H9 (cell line): ENCODE data around the gene GATAD1. TPM values are rescaled to one million over a fixed set of nuclear protein-coding genes. Genes with fewer than 3 reads are reported as not detected.

Experiments
- DNase-seq: peaks from one replicate; pipeline ENCODE4 v3.0.0-alpha.2; 2017
- H2AFZ ChIP-seq: one replicate; pipeline ENCODE4 v1.6.1; 2013; ENCODE audit warnings: mild to moderate bottlenecking, low read length, control low read depth, moderate library complexity
- H2AK5ac ChIP-seq: 2 replicates; pipeline ENCODE4 v1.6.1; 2013; ENCODE audit warnings: low read length, control low read depth, mixed read lengths; ENCODE audit not compliant: insufficient read length
- H2BK120ac ChIP-seq: one replicate; pipeline ENCODE4 v1.6.1; 2013; ENCODE audit warnings: low read depth, mild to moderate bottlenecking, low read length, control low read depth, inconsistent platforms; ENCODE audit not compliant: poor library complexity, severe bottlenecking
- H2BK12ac ChIP-seq: 2 replicates; pipeline ENCODE4 v1.6.1; 2013; ENCODE audit warnings: low read length, control low read depth, mixed read lengths, low read depth; ENCODE audit not compliant: insufficient read length
- H2BK15ac ChIP-seq: 2 replicates; pipeline ENCODE4 v1.6.1; 2013; ENCODE audit warnings: low read depth, low read length, control low read depth
- H2BK20ac ChIP-seq: one replicate; pipeline ENCODE4 v1.6.1; 2013; ENCODE audit warnings: low read depth, mild to moderate bottlenecking, low read length, control low read depth, inconsistent platforms; ENCODE audit not compliant: poor library complexity, severe bottlenecking
- H2BK5ac ChIP-seq: 2 replicates; pipeline ENCODE4 v1.6.1; 2013; ENCODE audit warnings: low read length, control low read depth, mixed read lengths; ENCODE audit not compliant: insufficient read length
- H3K14ac ChIP-seq: 2 replicates; pipeline ENCODE4 v1.6.1; 2013; ENCODE audit warnings: low read length, control low read depth; ENCODE audit not compliant: insufficient read depth
- H3K18ac ChIP-seq: 2 replicates; pipeline ENCODE4 v1.6.1; 2013; ENCODE audit warnings: low read depth, mild to moderate bottlenecking, mixed read lengths, low read length, control low read depth; ENCODE audit not compliant: insufficient read length
- H3K23ac ChIP-seq: 2 replicates; pipeline ENCODE4 v1.6.1; 2013; ENCODE audit warnings: low read length, control low read depth, mixed read lengths, low read depth; ENCODE audit not compliant: insufficient read length
- H3K23me2 ChIP-seq: 2 replicates; pipeline ENCODE4 v1.6.1; 2013; ENCODE audit warnings: low read depth, mild to moderate bottlenecking, mixed read lengths, low read length, control low read depth; ENCODE audit not compliant: insufficient read length, poor library complexity, severe bottlenecking
- H3K27ac ChIP-seq: 2 replicates; pipeline ENCODE4 v1.5.1; 2013; ENCODE audit warnings: low read length, control low read depth, mixed read lengths, low read depth; ENCODE audit not compliant: insufficient read length
- H3K27me3 ChIP-seq: 2 replicates; pipeline ENCODE4 v1.6.1; 2013; ENCODE audit warnings: low read length, control low read depth, inconsistent platforms; ENCODE audit not compliant: insufficient read depth
- H3K4ac ChIP-seq: 2 replicates; pipeline ENCODE4 v1.6.1; 2013; ENCODE audit warnings: low read depth, mild to moderate bottlenecking, control low read depth, inconsistent platforms, low read length, moderate library complexity
- H3K4me1 ChIP-seq: 2 replicates; pipeline ENCODE4 v1.6.1; 2013; ENCODE audit warnings: low read length, control low read depth, inconsistent platforms; ENCODE audit not compliant: insufficient read depth
- H3K4me2 ChIP-seq: 2 replicates; pipeline ENCODE4 v1.6.1; 2013; ENCODE audit warnings: low read length, control low read depth, mixed read lengths; ENCODE audit not compliant: insufficient read length, insufficient read depth
- H3K56ac ChIP-seq: 2 replicates; pipeline ENCODE4 v1.6.1; 2013; ENCODE audit warnings: low read depth, mild to moderate bottlenecking, mixed read lengths, low read length, control low read depth; ENCODE audit not compliant: insufficient read length
- H3K79me1 ChIP-seq: 2 replicates; pipeline ENCODE4 v1.6.1; 2013; ENCODE audit warnings: low read depth, mild to moderate bottlenecking, moderate library complexity, low read length, control low read depth, inconsistent platforms; ENCODE audit not compliant: insufficient read depth, poor library complexity, severe bottlenecking
- H3K79me2 ChIP-seq: 2 replicates; pipeline ENCODE4 v1.6.1; 2013; ENCODE audit warnings: low read length, control low read depth, inconsistent platforms; ENCODE audit not compliant: insufficient read depth
- H3K9ac ChIP-seq: 2 replicates; pipeline ENCODE4 v1.6.1; 2013; ENCODE audit warnings: low read length, control low read depth, mixed read lengths; ENCODE audit not compliant: insufficient read length; ENCODE audit errors: extremely low read depth
- H3K9me3 ChIP-seq: one replicate; pipeline ENCODE4 v1.6.1; 2013; ENCODE audit warnings: low read depth, low read length, inconsistent platforms; ENCODE audit not compliant: control insufficient read depth
- H3T11ph ChIP-seq: one replicate; pipeline ENCODE4 v1.6.1; 2013; ENCODE audit warnings: mild to moderate bottlenecking, low read length, control low read depth, inconsistent platforms
- H4K20me1 ChIP-seq: one replicate; pipeline ENCODE4 v1.6.1; 2013; ENCODE audit not compliant: control insufficient read depth, insufficient read length, insufficient read depth
- H4K5ac ChIP-seq: 2 replicates; pipeline ENCODE4 v1.6.1; 2013; ENCODE audit warnings: low read depth, mild to moderate bottlenecking, mixed read lengths, low read length, control low read depth; ENCODE audit not compliant: insufficient read length
- H4K8ac ChIP-seq: replicated peaks from 2 replicates; pipeline ENCODE4 v1.6.1; 2013; ENCODE audit warnings: low read length, control low read depth, mixed read lengths, low read depth; ENCODE audit not compliant: insufficient read length
- H4K91ac ChIP-seq: 2 replicates; pipeline ENCODE4 v1.6.1; 2013; ENCODE audit warnings: low read depth, mild to moderate bottlenecking, moderate library complexity, mixed read lengths, low read length, control low read depth; ENCODE audit not compliant: insufficient read length
- H3K27ac Mint-ChIP-seq, 3 experiments: 2 replicates in 2 of 3; 3 replicates in 1 of 3; pipeline ENCODE4 v1.8.0; 2020 to 2021; ENCODE audit warnings: mixed read lengths in 3 of 3, mild to moderate bottlenecking in 1 of 3, moderate library complexity in 1 of 3
- H3K27me3 Mint-ChIP-seq: 2 replicates; pipeline ENCODE4 v1.8.0; 2021; ENCODE audit warnings: low read depth, mild to moderate bottlenecking, moderate library complexity, mixed read lengths
- H3K36me3 Mint-ChIP-seq, 3 experiments: 2 replicates in 2 of 3; 3 replicates in 1 of 3; pipeline ENCODE4 v1.8.0; 2020 to 2021; ENCODE audit warnings: low read depth in 3 of 3, mixed read lengths in 3 of 3; ENCODE audit not compliant: insufficient read depth in 1 of 3
- H3K4me1 Mint-ChIP-seq, 2 experiments: 2 replicates each; pipeline ENCODE4 v1.8.0; 2020; ENCODE audit warnings: mixed read lengths in 2 of 2
- H3K4me3 Mint-ChIP-seq, 2 experiments: 2 replicates in 1 of 2; 3 replicates in 1 of 2; pipeline ENCODE4 v1.8.0; 2020 to 2021; ENCODE audit warnings: mild to moderate bottlenecking in 2 of 2, mixed read lengths in 2 of 2, moderate library complexity in 1 of 2
- H3K9me3 Mint-ChIP-seq, 2 experiments: 2 replicates in 1 of 2; 3 replicates in 1 of 2; pipeline ENCODE4 v1.8.0; 2020; ENCODE audit warnings: mild to moderate bottlenecking in 2 of 2, mixed read lengths in 2 of 2, moderate library complexity in 1 of 2
- WGBS: extraction: QIAGEN DNeasy Blood & Tissue Kit; methylation state at CpG from one replicate; pipeline ENCODE4 v1.1.7; 2013; ENCODE audit warnings: missing lambda C conversion rate, low lambda C conversion rate, mixed read lengths; ENCODE audit not compliant: insufficient read length; ENCODE audit errors: extremely low coverage; 5-methylcytosine and 5-hydroxymethylcytosine counted together
- total RNA-seq: library from RNA; stranded (reverse); gene quantifications from 2 replicates; pipeline ENCODE4 v1.2.1, GENCODE V29; 2021
- TF ChIP-seq, protein P1 (sequence below): fragments of 200-600 bp; sonication (generic); conservative IDR thresholded peaks from 3 replicates; pipeline ENCODE4 v1.8.0; 2021; ENCODE audit warnings: antibody characterized with exemption, mild to moderate bottlenecking

Gene GATAD1
- total RNA-seq, 1 experiment from 2014 or later = 36.5 TPM

DNA sequence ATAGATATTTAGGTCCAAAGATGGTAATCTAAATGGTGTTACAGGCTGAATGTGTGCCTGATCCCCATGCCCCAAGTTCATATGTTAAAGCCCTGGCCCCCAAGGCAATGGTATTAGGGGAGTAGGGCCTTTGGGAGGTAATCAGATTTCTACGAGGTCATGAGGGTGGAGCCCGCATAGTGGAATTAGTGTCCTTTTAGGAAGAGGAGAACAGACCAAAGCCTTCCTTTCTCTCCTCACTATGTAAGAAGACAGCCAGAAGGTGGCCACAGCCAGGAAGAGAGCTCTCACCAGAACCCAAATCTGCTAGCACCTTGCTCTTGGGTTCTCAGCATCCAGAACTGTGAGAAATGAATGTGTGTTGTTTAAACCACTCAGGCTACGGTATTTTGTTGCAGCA lies 15.3 kb downstream of the GATAD1 start:
- no peak overlapping the region for H2BK5ac ChIP-seq
- H3K36me3 Mint-ChIP-seq = peaks cover 0 to 6% (median 2%) of the 10 kb centered on the region in 3 experiments; a peak in 3 of 7 replicates

More for the DNA sequence above, 15.3 kb downstream of the GATAD1 start:
- Histone ChIP-seq H3K23me2 (no peaks in the 10 kb centered on the region), H3K79me1 (no peaks in the 10 kb centered on the region), H4K5ac (no peak overlapping the region), H3K23ac (no peak overlapping the region), H3K27ac (no peak overlapping the region), H3K9ac (no peak overlapping the region), H2AFZ (no peak overlapping the region), H3K4me1 (no peaks in the 10 kb centered on the region), H3K4ac (no peak overlapping the region), H2BK15ac (no peak overlapping the region), H3K9me3 (no peaks in the 10 kb centered on the region), H2BK20ac (no peak overlapping the region), H2BK120ac (no peak overlapping the region), H4K8ac (no peak overlapping the region), H3T11ph (no peak overlapping the region), H3K14ac (no peak overlapping the region), H3K27me3 (no peaks in the 10 kb centered on the region), H4K91ac (no peak overlapping the region), H2BK12ac (no peak overlapping the region), H3K18ac (no peak overlapping the region), H4K20me1 (no peaks in the 10 kb centered on the region), H3K56ac (no peak overlapping the region), H3K4me2 (no peak overlapping the region), H2AK5ac (no peak overlapping the region), H3K79me2 (no peaks in the 10 kb centered on the region)
- Mint-ChIP-seq H3K27ac (peak overlapping the region in 2 of 3 experiments; percentile 59 to 77; a peak in 2 of 7 replicates), H3K9me3 (peaks cover 0 to 2% of the 10 kb centered on the region in 2 experiments; a peak in 3 of 5 replicates), H3K4me3 (no peak overlapping the region), H3K27me3 (no peaks in the 10 kb centered on the region), H3K4me1 (peaks cover 0 to 2% of the 10 kb centered on the region in 2 experiments; a peak in 1 of 4 replicates)
- no peak for DNase-seq
- TF ChIP-seq, protein P1, sequence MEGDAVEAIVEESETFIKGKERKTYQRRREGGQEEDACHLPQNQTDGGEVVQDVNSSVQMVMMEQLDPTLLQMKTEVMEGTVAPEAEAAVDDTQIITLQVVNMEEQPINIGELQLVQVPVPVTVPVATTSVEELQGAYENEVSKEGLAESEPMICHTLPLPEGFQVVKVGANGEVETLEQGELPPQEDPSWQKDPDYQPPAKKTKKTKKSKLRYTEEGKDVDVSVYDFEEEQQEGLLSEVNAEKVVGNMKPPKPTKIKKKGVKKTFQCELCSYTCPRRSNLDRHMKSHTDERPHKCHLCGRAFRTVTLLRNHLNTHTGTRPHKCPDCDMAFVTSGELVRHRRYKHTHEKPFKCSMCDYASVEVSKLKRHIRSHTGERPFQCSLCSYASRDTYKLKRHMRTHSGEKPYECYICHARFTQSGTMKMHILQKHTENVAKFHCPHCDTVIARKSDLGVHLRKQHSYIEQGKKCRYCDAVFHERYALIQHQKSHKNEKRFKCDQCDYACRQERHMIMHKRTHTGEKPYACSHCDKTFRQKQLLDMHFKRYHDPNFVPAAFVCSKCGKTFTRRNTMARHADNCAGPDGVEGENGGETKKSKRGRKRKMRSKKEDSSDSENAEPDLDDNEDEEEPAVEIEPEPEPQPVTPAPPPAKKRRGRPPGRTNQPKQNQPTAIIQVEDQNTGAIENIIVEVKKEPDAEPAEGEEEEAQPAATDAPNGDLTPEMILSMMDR = no peak
- no CpG with 5 or more reads among the region's 3 CpGs for WGBS
